Testis (tissue), 3 donors: Measurements from ENCODE around the gene LEMD2. TPM values are rescaled to one million over a fixed set of nuclear protein-coding genes. Genes with fewer than 3 reads are reported as not detected.
A peak's percentile ranks its signal among the peaks of the same experiment; 100 is the strongest.

Experiments used
- DNase-seq: peaks from one replicate; pipeline ENCODE4 v3.0.0-alpha.2; 2019
- H3K27ac ChIP-seq, 2 donors: fragments of 200-600 bp; sonication (generic); one replicate each; pipeline ENCODE4 v1.5.1; 2019
- H3K27me3 ChIP-seq: fragments of 200-600 bp; sonication (generic); one replicate; pipeline ENCODE4 v1.5.1; 2019
- H3K36me3 ChIP-seq: fragments of 200-600 bp; sonication (generic); one replicate; pipeline ENCODE4 v1.5.1; 2017; ENCODE audit warnings: low read depth; ENCODE audit errors: missing control alignments
- H3K4me1 ChIP-seq: fragments of 200-600 bp; sonication (generic); one replicate; pipeline ENCODE4 v1.5.1; 2019
- H3K4me3 ChIP-seq, 2 donors: fragments of 200-600 bp; sonication (generic); one replicate each; pipeline ENCODE4 v1.5.1; 2017 to 2019
- H3K9me3 ChIP-seq: fragments of 200-600 bp; sonication (generic); one replicate; pipeline ENCODE4 v1.5.1; 2017
- CTCF ChIP-seq, 3 experiments: fragments of 450-650 bp in 2 of 3; fragments of 200-600 bp in 1 of 3; sonication (generic) in 1 of 3; IDR thresholded peaks; one replicate each; pipeline ENCODE4 v1.5.1; 2016 to 2019; ENCODE audit warnings: antibody characterized with exemption in 3 of 3, mild to moderate bottlenecking in 2 of 3, moderate library complexity in 1 of 3
- POLR2A ChIP-seq: fragments of 450-650 bp; IDR thresholded peaks from one replicate; pipeline ENCODE4 v1.6.1; 2017; ENCODE audit warnings: antibody characterized with exemption, mild to moderate bottlenecking, moderate library complexity
- WGBS, 2 donors: methylation state at CpG; one replicate each; pipeline ENCODE4 v1.1.5; 2018; 5-methylcytosine and 5-hydroxymethylcytosine counted together
- intact Hi-C: fragments of 100-400 bp; cut with DNase I; formaldehyde crosslinking; loops from one replicate; pipeline ENCODE4 v1.15.1; 2023; ENCODE audit warnings: low total_unique reads
- polyA plus RNA-seq: library from polyadenylated mRNA; stranded (reverse); fragments of 350-450 nt; fragmentation: Illumina TruSeq; extraction: RNeasy Lipid Tissue Mini Kit (QIAGEN cat#74804); gene quantifications from one replicate; pipeline ENCODE4 v1.2.3, GENCODE V29; 2014; ENCODE audit warnings: low read depth, low replicate concordance; ENCODE audit not compliant: insufficient read depth
- total RNA-seq, 2 donors: library from RNA; depleted of rRNA; stranded (reverse); fragments of >200 nt; gene quantifications; one replicate each; pipeline ENCODE4 v1.2.3, GENCODE V29; 2016

LEMD2 gene
- total and polyA plus RNA-seq, 3 donors from 2014 or later: 71.2 to 89.5 (median 77.0) TPM

- no peaks in the 10 kb centered on the region for H3K27me3 ChIP-seq
- 60 to 82% methylated on average over 3 to 6 of the region's 6 CpGs for WGBS, 2 donors
- H3K4me3 ChIP-seq: no peak overlapping the region
- no peak overlapping the region for H3K27ac ChIP-seq
- peaks cover 16% of the 10 kb centered on the region for H3K4me1 ChIP-seq
- intact Hi-C loops: no loop called here
- no peak for DNase-seq
- H3K36me3 ChIP-seq: no peaks in the 10 kb centered on the region
- H3K9me3 ChIP-seq: no peaks in the 10 kb centered on the region
- TF ChIP-seq CTCF (IDR thresholded peaks at IDR 0.05) (no peak), POLR2A (no peak)
Measured at GRCh38 chr6:33763483-33763882, 25.4 kb downstream of the LEMD2 start.

DNA sequence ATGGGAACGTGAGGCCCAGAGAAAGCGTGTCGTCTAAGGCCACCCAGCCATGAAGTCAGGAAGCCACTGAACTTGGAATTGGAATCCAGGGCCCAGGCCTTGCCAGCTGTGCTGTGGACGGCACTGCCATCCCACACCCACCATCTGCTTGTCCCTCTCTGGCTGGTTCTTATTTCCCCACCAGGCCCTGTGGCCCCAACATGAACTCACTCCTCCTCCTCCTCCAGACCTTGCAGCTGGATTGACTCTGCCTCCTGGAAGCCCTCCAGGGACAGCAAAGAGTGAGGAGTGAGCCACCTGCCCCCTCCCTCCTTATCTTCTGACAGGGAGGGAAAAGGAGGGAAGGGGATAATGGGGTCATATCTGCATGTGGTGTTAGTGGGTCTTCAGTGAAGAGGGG lies 26.2 kb downstream of the LEMD2 start:
- WGBS, 2 donors: 73 to 83% methylated on average over 4 of the region's 4 CpGs
- DNase-seq: no peak

GRCh38 chr6:33761922-33762629 lies 26.9 kb downstream of the LEMD2 start:
- H3K27me3 ChIP-seq: no peaks in the 10 kb centered on the region
- H3K9me3 ChIP-seq: no peaks in the 10 kb centered on the region
- H3K36me3 ChIP-seq: no peaks in the 10 kb centered on the region
- WGBS, 2 donors: 47 to 50% methylated on average over 2 to 7 of the region's 7 CpGs
- intact Hi-C loops: no loop called here
- TF ChIP-seq CTCF (IDR thresholded peaks at IDR 0.05) (peak; percentile 7 to 37 (median 37)), POLR2A (no peak)
- H3K4me1 ChIP-seq: peaks cover 16% of the 10 kb centered on the region
- H3K4me3 ChIP-seq: no peak overlapping the region
- peak; percentile 74 for DNase-seq
- peak overlapping the region in 1 of 2 donors; percentile 24 for H3K27ac ChIP-seq

More for the DNA sequence above, 26.2 kb downstream of the LEMD2 start:
- Histone ChIP-seq H3K9me3 (no peaks in the 10 kb centered on the region), H3K36me3 (no peaks in the 10 kb centered on the region), H3K4me1 (peaks cover 16% of the 10 kb centered on the region), H3K27ac (peak overlapping the region in 1 of 2 donors; percentile 24), H3K4me3 (no peak overlapping the region), H3K27me3 (no peaks in the 10 kb centered on the region)
- intact Hi-C loops: no loop called here
- no peak for TF ChIP-seq CTCF (IDR thresholded peaks at IDR 0.05)
- no peak for TF ChIP-seq POLR2A

DNA sequence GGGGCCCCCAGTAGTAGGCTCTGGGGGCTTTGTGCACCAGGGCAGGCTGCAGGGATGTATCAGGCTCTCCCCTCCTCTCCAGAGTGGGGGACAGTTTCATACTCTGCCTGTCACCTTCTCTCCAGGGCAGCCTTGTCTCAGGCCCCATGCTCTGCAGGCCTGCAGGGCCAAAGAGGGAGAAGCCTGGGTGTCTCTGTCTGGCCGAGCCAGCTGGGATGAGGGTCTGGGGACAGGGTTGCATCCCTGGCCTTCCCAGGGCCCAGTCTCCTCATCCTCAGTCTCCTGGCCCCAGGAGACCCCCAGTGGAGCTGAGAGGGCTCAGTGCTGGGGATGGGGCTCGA lies 27.4 kb downstream of the LEMD2 start:
- intact Hi-C loops: no loop called here
- 89% methylated on average over 2 of the region's 2 CpGs; no CpG with 5 or more reads in 1 of the 2 donors for WGBS, 2 donors

More for the DNA sequence above, 27.4 kb downstream of the LEMD2 start:
- Histone ChIP-seq H3K36me3 (no peaks in the 10 kb centered on the region), H3K27ac (no peak overlapping the region), H3K27me3 (no peaks in the 10 kb centered on the region), H3K4me3 (no peak overlapping the region), H3K9me3 (no peaks in the 10 kb centered on the region), H3K4me1 (peaks cover 16% of the 10 kb centered on the region)
- TF ChIP-seq CTCF (IDR thresholded peaks at IDR 0.05) (no peak), POLR2A (no peak)
- DNase-seq: no peak
